ENCODE results near the gene ECHS1.

The ECHS1 gene

DNA sequence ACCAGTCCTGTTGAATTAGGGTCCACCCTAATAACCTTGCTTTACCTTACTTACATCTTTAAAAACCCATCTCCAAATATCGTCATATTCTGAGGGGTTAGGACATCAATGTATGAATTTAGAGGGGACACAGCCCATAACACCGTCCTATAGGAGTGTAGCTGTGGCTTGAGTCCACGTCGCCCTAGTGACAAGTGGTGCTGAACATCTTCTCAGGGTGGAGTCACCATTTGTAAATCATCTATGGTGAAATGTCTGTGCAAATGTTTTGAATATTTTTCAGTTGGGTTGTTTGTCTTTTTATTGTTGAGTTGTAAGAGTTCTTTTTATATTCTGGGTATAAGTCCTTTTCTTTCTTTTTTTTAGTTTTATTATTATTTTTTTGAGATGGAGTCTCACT, 31.2 kb downstream of the ECHS1 start:
- no peak overlapping the region for H3K4me3 ChIP-seq (ENCODE audit: low read depth, low read length)
- POLR2A ChIA-PET, result no interaction called here
- DNase-seq (ENCODE audit: low read depth, low spot score), result no peak
- CTCF ChIA-PET, result interaction anchor here (0.7 kb wide), 1 partner anchor 12 kb away, joined by 3 read pairs; no protein-coding TSS in a partner anchor
- TF ChIP-seq, protein P1, sequence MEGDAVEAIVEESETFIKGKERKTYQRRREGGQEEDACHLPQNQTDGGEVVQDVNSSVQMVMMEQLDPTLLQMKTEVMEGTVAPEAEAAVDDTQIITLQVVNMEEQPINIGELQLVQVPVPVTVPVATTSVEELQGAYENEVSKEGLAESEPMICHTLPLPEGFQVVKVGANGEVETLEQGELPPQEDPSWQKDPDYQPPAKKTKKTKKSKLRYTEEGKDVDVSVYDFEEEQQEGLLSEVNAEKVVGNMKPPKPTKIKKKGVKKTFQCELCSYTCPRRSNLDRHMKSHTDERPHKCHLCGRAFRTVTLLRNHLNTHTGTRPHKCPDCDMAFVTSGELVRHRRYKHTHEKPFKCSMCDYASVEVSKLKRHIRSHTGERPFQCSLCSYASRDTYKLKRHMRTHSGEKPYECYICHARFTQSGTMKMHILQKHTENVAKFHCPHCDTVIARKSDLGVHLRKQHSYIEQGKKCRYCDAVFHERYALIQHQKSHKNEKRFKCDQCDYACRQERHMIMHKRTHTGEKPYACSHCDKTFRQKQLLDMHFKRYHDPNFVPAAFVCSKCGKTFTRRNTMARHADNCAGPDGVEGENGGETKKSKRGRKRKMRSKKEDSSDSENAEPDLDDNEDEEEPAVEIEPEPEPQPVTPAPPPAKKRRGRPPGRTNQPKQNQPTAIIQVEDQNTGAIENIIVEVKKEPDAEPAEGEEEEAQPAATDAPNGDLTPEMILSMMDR (IDR thresholded peaks at IDR 0.05; ENCODE audit: insufficient read depth, low read length, missing control alignments), result no peak

DNA sequence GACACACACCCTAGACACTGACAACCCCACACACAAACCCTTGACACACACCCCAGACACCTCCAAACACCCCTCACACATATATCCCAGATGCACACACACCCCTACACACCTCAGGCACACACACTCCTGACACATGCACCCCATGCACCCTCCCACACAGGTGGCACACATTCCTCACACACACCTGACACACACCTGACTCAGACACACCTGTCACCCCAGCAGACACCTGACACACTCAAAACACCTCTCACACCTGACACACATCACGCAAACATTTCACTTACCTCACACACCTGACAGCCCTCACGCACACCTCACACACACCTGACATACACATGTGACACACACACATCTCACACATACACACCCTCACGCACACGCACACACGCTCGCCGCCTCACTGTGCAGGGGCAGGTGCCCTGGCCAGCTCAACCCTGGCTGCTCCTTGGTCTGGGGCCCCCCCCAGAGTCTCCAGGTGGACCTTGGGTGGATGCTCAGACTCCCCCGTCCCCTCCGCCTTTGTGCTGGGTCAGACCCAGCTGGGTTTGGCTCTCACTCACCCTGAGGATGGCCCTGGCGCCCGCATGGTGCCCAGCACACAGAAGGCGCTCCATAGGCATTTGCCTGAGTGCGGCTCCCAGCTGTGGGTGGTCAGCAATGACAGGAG, 33.3 kb downstream of the ECHS1 start:
- DNase-seq (ENCODE audit: low read depth, low spot score), result no peak
- ChIA-PET CTCF (interaction anchor here (2.1 kb wide), 1 partner anchor 10 kb away, joined by 16 read pairs; no protein-coding TSS in a partner anchor), POLR2A (no interaction called here)
- TF ChIP-seq, protein P1 (IDR thresholded peaks at IDR 0.05; ENCODE audit: insufficient read depth, low read length, missing control alignments), result no peak
- H3K4me3 ChIP-seq (ENCODE audit: low read depth, low read length), result no peak overlapping the region

DNA sequence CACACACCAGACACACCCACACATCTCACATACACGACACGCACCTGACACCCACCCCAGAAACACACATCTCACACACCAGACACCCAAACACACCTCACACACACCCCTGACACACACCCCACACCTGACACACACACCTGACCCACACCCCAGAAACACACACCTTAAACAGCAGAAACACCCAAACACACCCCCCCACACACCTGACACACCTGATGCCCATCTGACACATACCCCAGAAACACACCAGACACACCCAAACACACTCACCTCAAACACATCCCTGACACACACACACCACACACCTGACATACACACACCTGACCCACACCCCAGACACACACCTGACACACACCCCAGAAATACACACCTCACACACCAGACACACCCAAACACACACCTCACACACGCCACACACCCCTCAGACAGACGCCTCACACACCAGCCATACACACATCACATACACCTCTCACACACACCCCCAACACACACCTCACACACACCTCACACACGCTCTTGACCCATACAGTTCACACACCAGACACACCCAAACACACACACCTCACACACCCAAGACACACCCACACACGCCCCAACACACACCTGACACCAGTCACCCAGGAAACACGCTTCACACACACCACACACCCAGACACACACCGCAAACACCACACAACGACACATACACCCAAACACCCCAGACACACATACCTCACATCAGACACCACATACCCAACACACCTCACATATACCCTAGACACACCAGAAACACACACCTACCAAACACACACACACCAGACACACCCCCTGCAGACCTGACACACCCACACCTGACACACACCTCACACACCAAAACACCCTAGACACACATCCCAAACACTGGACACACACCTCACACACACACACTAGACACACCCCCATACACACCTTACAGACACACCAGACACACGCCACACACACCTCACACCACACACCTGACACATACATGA, 34.8 kb downstream of the ECHS1 start:
- ChIA-PET CTCF (no interaction called here), POLR2A (no interaction called here)
- TF ChIP-seq, protein P1 (IDR thresholded peaks at IDR 0.05; ENCODE audit: insufficient read depth, low read length, missing control alignments), result no peak
- no peak overlapping the region for H3K4me3 ChIP-seq (ENCODE audit: low read depth, low read length)
- DNase-seq (ENCODE audit: low read depth, low spot score), result no peak

DNA sequence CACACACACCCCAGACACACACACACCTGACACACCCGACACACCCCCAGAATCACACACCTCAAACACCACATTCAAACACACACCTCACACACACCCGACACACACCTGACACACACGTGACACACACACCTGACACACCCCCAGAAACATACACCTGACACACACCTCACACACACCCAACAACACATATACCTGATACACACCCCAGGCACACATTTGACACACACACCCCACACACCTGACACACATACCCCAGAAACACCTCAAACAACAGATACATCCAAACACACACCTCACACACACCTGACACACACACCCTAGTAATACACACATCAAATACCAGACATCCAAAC, 35.8 kb downstream of the ECHS1 start:
- ChIA-PET POLR2A (no interaction called here), CTCF (no interaction called here)
- no peak for DNase-seq (ENCODE audit: low read depth, low spot score)

DNA sequence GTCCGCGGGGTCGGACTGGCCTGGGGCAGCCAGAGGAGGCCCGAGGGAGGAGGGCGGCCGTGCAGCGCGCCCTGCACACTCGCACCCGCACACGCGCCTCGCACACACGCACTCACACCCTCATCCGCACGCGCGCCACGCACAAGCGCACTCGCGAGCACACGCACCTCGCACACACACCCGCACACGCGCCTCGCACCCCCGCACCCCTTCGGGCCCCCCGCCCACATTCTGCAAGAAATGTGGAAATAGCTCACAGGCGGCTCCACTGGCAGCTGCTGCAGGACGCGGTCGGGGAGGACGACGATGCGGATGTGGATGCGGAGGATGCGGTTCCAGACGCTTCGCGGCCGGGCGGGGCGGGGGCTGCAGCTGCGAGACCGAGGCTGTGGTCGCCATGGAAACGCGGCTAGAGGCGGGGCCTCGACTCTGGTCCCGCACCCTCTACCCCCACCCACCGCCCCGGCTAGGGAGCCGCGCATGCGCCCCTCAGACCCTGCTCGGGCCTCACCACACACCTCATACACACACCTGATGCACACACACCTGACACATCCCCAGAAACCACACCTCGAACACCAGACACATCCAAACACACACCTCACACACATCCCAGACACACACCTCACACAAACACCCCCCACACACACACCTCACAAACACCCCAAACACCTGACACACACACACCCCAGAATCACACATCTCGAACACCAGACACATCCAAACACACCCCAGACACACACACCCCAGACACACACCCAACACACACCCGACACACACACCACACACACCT, 36.4 kb downstream of the ECHS1 start, which contains the start of gene CALY:
Gene CALY, minus strand, starts transcription at position 320 of the 793 bp plus-strand sequence. CDS start 7,907 bp downstream, outside the sequence.
- no peak for DNase-seq (ENCODE audit: low read depth, low spot score)
- ChIA-PET POLR2A (interaction anchor here (0.6 kb wide), 1 partner anchor 9 kb away, joined by 3 read pairs; no protein-coding TSS in a partner anchor), CTCF (interaction anchor here (1.1 kb wide), 1 partner anchor 9 kb away, joined by 4 read pairs; no protein-coding TSS in a partner anchor)
- TF ChIP-seq, protein P1 (IDR thresholded peaks at IDR 0.05; ENCODE audit: insufficient read depth, low read length, missing control alignments), result no peak
- no peak within 1 kb of the TSS; the same call in none of the 2 replicates for H3K4me3 ChIP-seq (ENCODE audit: low read depth, low read length)

More for the DNA sequence above, 35.8 kb downstream of the ECHS1 start:
- no peak overlapping the region for H3K4me3 ChIP-seq (ENCODE audit: low read depth, low read length)
- TF ChIP-seq, protein P1 (IDR thresholded peaks at IDR 0.05; ENCODE audit: insufficient read depth, low read length, missing control alignments), result no peak

Data from AG04449 (cell line).